CD4-positive, alpha-beta memory T cell (primary cell): ENCODE measurements around the gene SLAIN1. TPM values are rescaled to one million over a fixed set of nuclear protein-coding genes. Genes with fewer than 3 reads are reported as not detected.
A peak's percentile ranks its signal among the peaks of the same experiment; 100 is the strongest.

Source experiments
- CTCF ChIA-PET: fragments of 350-600 bp; sonication (Branson Sonifier 250); formaldehyde crosslinking; loops from one replicate; lab custom pipeline; 2021; ENCODE audit warnings: inconsistent platforms; ENCODE audit not compliant: partially characterized antibody; lab: Charles Lee
- POLR2A ChIA-PET: fragments of 350-600 bp; sonication (Branson Sonifier 250); formaldehyde crosslinking; loops from one replicate; lab custom pipeline; 2021; ENCODE audit not compliant: partially characterized antibody; lab: Charles Lee
- DNase-seq, 5 donors: peaks; one replicate each; pipeline versions ENCODE4 v3.0.0 to v3.0.0-alpha.2; 2020 to 2022; ENCODE audit warnings: mixed read lengths in 1 of 5
- H3K27ac ChIP-seq: one replicate; pipeline ENCODE4 v1.7.0; 2013; ENCODE audit warnings: low read depth, low read length
- H3K27me3 ChIP-seq: 2 replicates; pipeline ENCODE4 v1.7.0; 2013; ENCODE audit warnings: mild to moderate bottlenecking, low read length, moderate library complexity; ENCODE audit not compliant: insufficient read depth
- H3K36me3 ChIP-seq: 2 replicates; pipeline ENCODE4 v1.7.0; 2013; ENCODE audit warnings: mild to moderate bottlenecking, low read length, moderate library complexity; ENCODE audit not compliant: insufficient read depth
- H3K4me1 ChIP-seq: 2 replicates; pipeline ENCODE4 v1.7.0; 2013; ENCODE audit warnings: mild to moderate bottlenecking, low read length, moderate library complexity; ENCODE audit not compliant: insufficient read depth
- H3K4me3 ChIP-seq, 2 donors: one replicate each; pipeline ENCODE4 v1.7.0; 2013; ENCODE audit warnings: low read length in 2 of 2, mild to moderate bottlenecking in 1 of 2
- H3K9me3 ChIP-seq, 2 donors: one replicate each; pipeline ENCODE4 v1.7.0; 2013; ENCODE audit warnings: low read length in 2 of 2, control low read depth in 1 of 2; ENCODE audit not compliant: control insufficient read depth in 1 of 2
- H3K27ac Mint-ChIP-seq, 7 donors: one replicate each; pipeline ENCODE4 v1.8.0; 2020 to 2021; ENCODE audit warnings: mixed read lengths in 7 of 7, mild to moderate bottlenecking in 6 of 7, inconsistent platforms in 3 of 7, moderate library complexity in 3 of 7
- H3K27me3 Mint-ChIP-seq, 2 donors: one replicate each; pipeline ENCODE4 v1.8.0; 2020 to 2021; ENCODE audit warnings: mixed read lengths in 2 of 2
- H3K36me3 Mint-ChIP-seq, 2 donors: one replicate each; pipeline ENCODE4 v1.8.0; 2020 to 2021; ENCODE audit warnings: mixed read lengths in 2 of 2, inconsistent platforms in 1 of 2, mild to moderate bottlenecking in 1 of 2
- H3K4me1 Mint-ChIP-seq, 4 donors: one replicate each; pipeline ENCODE4 v1.8.0; 2020 to 2021; ENCODE audit warnings: mixed read lengths in 4 of 4, mild to moderate bottlenecking in 1 of 4
- H3K4me3 Mint-ChIP-seq, 8 donors: one replicate each; pipeline ENCODE4 v1.8.0; 2020 to 2021; ENCODE audit warnings: mixed read lengths in 8 of 8, mild to moderate bottlenecking in 7 of 8, moderate library complexity in 6 of 8, inconsistent platforms in 3 of 8
- H3K9me3 Mint-ChIP-seq, 8 donors: one replicate each; pipeline ENCODE4 v1.8.0; 2020 to 2021; ENCODE audit warnings: mixed read lengths in 8 of 8, mild to moderate bottlenecking in 5 of 8, inconsistent platforms in 3 of 8, moderate library complexity in 1 of 8
- intact Hi-C: fragments of 100-400 bp; cut with micrococcal nuclease; formaldehyde crosslinking; loops from one replicate; pipeline ENCODE4 v1.15.1; 2023
- polyA plus RNA-seq, 2 donors: library from polyadenylated mRNA; unstranded; fragments of 300-500 nt; fragmentation: Illumina TruSeq; gene quantifications; one replicate each; pipeline ENCODE4 v1.2.3, GENCODE V29; 2021
- total RNA-seq, 2 experiments: library from RNA; stranded (reverse); gene quantifications; one replicate each; pipeline ENCODE4 v1.2.3, GENCODE V29; 2021

Gene SLAIN1
- total and polyA plus RNA-seq, 4 experiments from 2014 or later, result 39.3 to 58.9 (median 52.4) TPM

- Histone ChIP-seq H3K9me3 (no peaks in the 10 kb centered on the region), H3K27me3 (no peaks in the 10 kb centered on the region), H3K4me1 (peaks cover 6% of the 10 kb centered on the region), H3K36me3 (no peaks in the 10 kb centered on the region), H3K27ac (no peak overlapping the region), H3K4me3 (no peak overlapping the region)
- ChIA-PET POLR2A (no interaction called here), CTCF (interaction anchor here (0.6 to 2.2 kb wide), 3 partner anchors 10 to 344 kb away, joined by 3 to 12 read pairs (median 5); no protein-coding TSS in a partner anchor)
- no peak overlapping the region for H3K4me3 Mint-ChIP-seq
- no peaks in the 10 kb centered on the region for H3K36me3 Mint-ChIP-seq
- H3K9me3 Mint-ChIP-seq, result no peaks in the 10 kb centered on the region
- no peaks in the 10 kb centered on the region for H3K27me3 Mint-ChIP-seq
- intact Hi-C loops, result no loop called here
- H3K27ac Mint-ChIP-seq, result no peak overlapping the region
- peaks cover 6 to 10% (median 8%) of the 10 kb centered on the region in 4 donors for H3K4me1 Mint-ChIP-seq
- no peak for DNase-seq
Measured at GRCh38 chr13:77776704-77777103, 79.2 kb downstream of the SLAIN1 start.

DNA sequence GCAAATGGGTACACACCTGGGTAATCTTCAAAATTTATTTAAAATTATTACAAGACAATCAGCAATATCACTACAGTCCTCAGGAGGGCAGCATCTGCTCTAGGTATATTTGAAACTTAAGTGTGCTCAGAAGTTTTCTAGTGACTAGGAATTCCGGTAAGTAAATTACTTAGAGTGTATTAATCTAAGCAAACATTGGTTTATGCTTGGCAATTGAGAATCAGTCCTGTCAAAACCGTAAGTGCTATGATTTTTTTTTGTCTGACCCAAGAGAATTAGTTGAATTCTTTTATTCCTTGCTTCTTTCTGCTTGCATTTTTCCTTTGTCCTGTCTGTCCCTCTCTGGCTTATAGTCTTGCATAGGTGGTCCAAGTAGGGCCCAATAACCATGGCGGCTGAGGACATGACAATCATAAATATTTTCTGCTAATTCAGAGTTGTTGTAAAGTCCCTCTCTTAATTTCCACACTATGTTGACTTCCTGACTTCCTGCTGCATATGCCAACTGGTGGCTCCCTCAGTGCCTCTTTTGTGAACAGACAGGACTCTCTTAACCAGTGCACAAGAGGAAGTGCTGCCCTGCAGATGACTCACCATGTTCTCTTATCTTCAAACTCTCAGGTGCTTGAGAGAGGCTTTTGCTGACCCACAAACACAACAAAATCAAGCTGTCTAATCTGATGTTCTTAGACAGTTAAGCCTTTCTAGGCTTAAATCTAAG is 82.2 kb downstream of the SLAIN1 start:
- peak; percentile 19 to 38 (median 31) for DNase-seq
- Mint-ChIP-seq H3K36me3 (peaks cover 0 to 6% of the 10 kb centered on the region in 2 donors), H3K4me3 (no peak overlapping the region), H3K27me3 (no peaks in the 10 kb centered on the region), H3K9me3 (no peaks in the 10 kb centered on the region), H3K4me1 (peaks cover 6 to 10% (median 8%) of the 10 kb centered on the region in 4 donors), H3K27ac (peak overlapping the region in 1 of 7 donors; percentile 2)
- Histone ChIP-seq H3K36me3 (no peaks in the 10 kb centered on the region), H3K27ac (no peak overlapping the region), H3K9me3 (no peaks in the 10 kb centered on the region), H3K27me3 (no peaks in the 10 kb centered on the region), H3K4me1 (peaks cover 6% of the 10 kb centered on the region), H3K4me3 (no peak overlapping the region)
- intact Hi-C loops, result no loop called here
- POLR2A ChIA-PET, result no interaction called here
- CTCF ChIA-PET, result interaction anchor here (2.1 kb wide), 1 partner anchor 341 kb away, joined by 9 read pairs; no protein-coding TSS in a partner anchor

GRCh38 chr13:77781808-77782207 is 84.3 kb downstream of the SLAIN1 start:
- Histone ChIP-seq H3K36me3 (no peaks in the 10 kb centered on the region), H3K4me3 (no peak overlapping the region), H3K9me3 (no peaks in the 10 kb centered on the region), H3K27me3 (no peaks in the 10 kb centered on the region), H3K4me1 (peaks cover 6% of the 10 kb centered on the region), H3K27ac (no peak overlapping the region)
- peaks cover 0 to 6% of the 10 kb centered on the region in 2 donors for H3K36me3 Mint-ChIP-seq
- POLR2A ChIA-PET, result no interaction called here
- DNase-seq, result no peak
- H3K27ac Mint-ChIP-seq, result no peak overlapping the region
- H3K27me3 Mint-ChIP-seq, result no peaks in the 10 kb centered on the region
- CTCF ChIA-PET, result interaction anchor here (0.7 to 2.1 kb wide), 4 partner anchors 8 to 339 kb away, joined by 3 to 9 read pairs (median 4); no protein-coding TSS in a partner anchor
- intact Hi-C loops, result no loop called here
- no peaks in the 10 kb centered on the region for H3K9me3 Mint-ChIP-seq
- H3K4me1 Mint-ChIP-seq, result peaks cover 6 to 10% (median 8%) of the 10 kb centered on the region in 4 donors
- H3K4me3 Mint-ChIP-seq, result no peak overlapping the region

DNA sequence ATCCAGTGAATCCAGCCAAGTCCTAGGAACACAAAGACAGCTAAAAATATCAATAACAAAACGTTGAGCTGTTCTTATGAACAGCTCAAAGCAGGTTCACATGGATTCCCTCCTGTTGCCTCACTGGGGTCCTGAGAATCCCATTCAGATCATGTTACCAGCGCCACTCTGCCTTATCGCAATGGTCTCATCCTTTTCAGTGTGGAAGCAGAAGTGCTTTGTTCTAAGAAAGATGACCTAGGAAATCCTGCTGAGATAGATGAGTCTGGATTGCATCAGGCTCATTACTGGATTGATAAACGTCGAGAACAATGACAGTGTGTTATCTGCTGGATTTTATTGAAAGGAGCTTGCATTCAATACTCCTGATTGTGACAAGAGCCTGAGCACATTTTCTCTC is 87.0 kb downstream of the SLAIN1 start:
- ChIA-PET CTCF (no interaction called here), POLR2A (no interaction called here)
- intact Hi-C loops, result no loop called here
- Mint-ChIP-seq H3K36me3 (peaks cover 8 to 13% of the 10 kb centered on the region in 2 donors), H3K27ac (no peak overlapping the region), H3K9me3 (peaks cover 0 to 5% (median 2%) of the 10 kb centered on the region in 8 donors), H3K4me1 (peaks cover 5 to 9% (median 7%) of the 10 kb centered on the region in 4 donors), H3K27me3 (peaks cover 0 to 2% of the 10 kb centered on the region in 2 donors), H3K4me3 (no peak overlapping the region)
- Histone ChIP-seq H3K4me3 (no peak overlapping the region), H3K27me3 (no peaks in the 10 kb centered on the region), H3K4me1 (peaks cover 6% of the 10 kb centered on the region), H3K27ac (no peak overlapping the region), H3K9me3 (no peaks in the 10 kb centered on the region), H3K36me3 (no peaks in the 10 kb centered on the region)
- DNase-seq, result no peak

GRCh38 chr13:77786695-77787287 is 89.3 kb downstream of the SLAIN1 start:
- Mint-ChIP-seq H3K27me3 (peaks cover 0 to 6% of the 10 kb centered on the region in 2 donors), H3K27ac (no peak overlapping the region), H3K36me3 (peaks cover 15 to 30% of the 10 kb centered on the region in 2 donors), H3K4me3 (no peak overlapping the region), H3K9me3 (peaks cover 0 to 27% (median 19%) of the 10 kb centered on the region in 8 donors), H3K4me1 (no peaks in the 10 kb centered on the region)
- intact Hi-C loops, result no loop called here
- Histone ChIP-seq H3K27me3 (no peaks in the 10 kb centered on the region), H3K9me3 (no peaks in the 10 kb centered on the region), H3K36me3 (no peaks in the 10 kb centered on the region), H3K4me3 (no peak overlapping the region), H3K27ac (no peak overlapping the region), H3K4me1 (no peaks in the 10 kb centered on the region)
- ChIA-PET POLR2A (no interaction called here), CTCF (interaction anchor here (1.0 to 1.7 kb wide), 3 partner anchors 10 to 334 kb away, joined by 3 to 6 read pairs (median 5); no protein-coding TSS in a partner anchor)
- no peak for DNase-seq

DNA sequence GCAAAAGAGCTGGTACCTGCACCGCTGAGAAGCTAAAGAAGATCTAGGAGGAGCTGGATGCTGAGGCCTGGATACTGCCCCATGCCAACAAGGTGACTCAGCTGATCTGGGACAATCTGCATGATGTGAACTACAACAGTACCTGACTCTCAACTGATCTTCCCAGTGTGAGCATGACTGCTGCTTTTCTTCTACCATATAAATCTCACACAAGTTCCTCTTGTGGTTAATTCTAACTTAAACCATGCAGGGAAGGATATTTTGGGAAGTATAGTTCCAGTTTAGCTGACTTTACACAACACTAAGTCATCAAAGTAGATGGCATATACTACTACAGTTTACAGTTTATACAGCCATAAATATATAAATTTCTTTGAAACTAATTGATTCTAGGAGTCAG is 91.9 kb downstream of the SLAIN1 start:
- peaks cover 17 to 28% of the 10 kb centered on the region in 2 donors for H3K36me3 Mint-ChIP-seq
- POLR2A ChIA-PET, result no interaction called here

GRCh38 chr13:77800219-77800618 is 102.7 kb downstream of the SLAIN1 start:
- H3K9me3 Mint-ChIP-seq, result peaks cover 0 to 8% (median 2%) of the 10 kb centered on the region in 8 donors
- H3K27ac Mint-ChIP-seq, result no peak overlapping the region
- Histone ChIP-seq H3K4me3 (no peak overlapping the region), H3K27me3 (no peaks in the 10 kb centered on the region), H3K4me1 (no peaks in the 10 kb centered on the region), H3K36me3 (no peaks in the 10 kb centered on the region), H3K9me3 (no peaks in the 10 kb centered on the region), H3K27ac (no peak overlapping the region)
- DNase-seq, result no peak
- no peaks in the 10 kb centered on the region for H3K4me1 Mint-ChIP-seq
- POLR2A ChIA-PET, result no interaction called here
- no peak overlapping the region for H3K4me3 Mint-ChIP-seq
- peaks cover 3 to 11% of the 10 kb centered on the region in 2 donors for H3K27me3 Mint-ChIP-seq
- intact Hi-C loops, result no loop called here
- no peaks in the 10 kb centered on the region for H3K36me3 Mint-ChIP-seq
- CTCF ChIA-PET, result no interaction called here

More for the DNA sequence above, 91.9 kb downstream of the SLAIN1 start:
- Histone ChIP-seq H3K36me3 (no peaks in the 10 kb centered on the region), H3K27ac (no peak overlapping the region), H3K9me3 (peaks cover 0 to 4% of the 10 kb centered on the region in 2 donors), H3K4me3 (no peak overlapping the region), H3K27me3 (no peaks in the 10 kb centered on the region), H3K4me1 (no peaks in the 10 kb centered on the region)
- H3K27me3 Mint-ChIP-seq, result peaks cover 0 to 6% of the 10 kb centered on the region in 2 donors
- no peaks in the 10 kb centered on the region for H3K4me1 Mint-ChIP-seq
- no peak overlapping the region for H3K27ac Mint-ChIP-seq
- no peak overlapping the region for H3K4me3 Mint-ChIP-seq
- no peak for DNase-seq
- intact Hi-C loops, result no loop called here
- H3K9me3 Mint-ChIP-seq, result peaks cover 2 to 49% (median 34%) of the 10 kb centered on the region in 8 donors
- CTCF ChIA-PET, result no interaction called here
